GM12878 (cell line): ENCODE measurements around the gene FILIP1L. TPM values are rescaled to one million over a fixed set of nuclear protein-coding genes. Genes with fewer than 3 reads are reported as not detected.

Experiments
- ATAC-seq: fragments of 200-7000 bp; cut with Tn5 transposase; 3 replicates; pipeline ENCODE4 v1.9.1; 2020; ENCODE audit warnings: mild to moderate bottlenecking, moderate library complexity
- BruUV-seq: library from RNA; stranded (reverse); fragments of 400-500 nt; replicated peaks from 2 replicates; lab custom pipeline; 2021; lab: Mats Ljungman, UMichigan
- CTCF ChIA-PET: fragments of 300-600 bp; sonication (Branson Sonifier 250); formaldehyde crosslinking; extraction: SDS; loops from one replicate; lab custom pipeline; 2021; ENCODE audit warnings: inconsistent platforms; lab: Yijun Ruan, JAX
- POLR2A ChIA-PET: fragments of 350-600 bp; formaldehyde crosslinking; extraction: SDS; loops from one replicate; lab custom pipeline; 2021; ENCODE audit warnings: inconsistent platforms; lab: Charles Lee
- RAD21 ChIA-PET: fragments of 300-600 bp; sonication (Branson Sonifier 250); formaldehyde crosslinking; loops from one replicate; lab custom pipeline; 2023; ENCODE audit warnings: antibody characterized with exemption; ENCODE audit not compliant: unreplicated experiment; lab: Charles Lee
- SMC1A ChIA-PET: fragments of 300-600 bp; sonication (Branson Sonifier 250); formaldehyde crosslinking; loops from one replicate; lab custom pipeline; 2023; ENCODE audit not compliant: unreplicated experiment, uncharacterized antibody; lab: Charles Lee
- DNase-seq: peaks from one replicate; pipeline ENCODE4 v3.0.0-alpha.2; 2011; ENCODE audit warnings: low read depth, low spot score
- FAIRE-seq: peaks from 3 replicates; lab custom pipeline; 2011; peaks lifted over from hg19 to GRCh38; lab: Jason Lieb, UNC
- H2AFZ ChIP-seq: 2 replicates; pipeline ENCODE4 v1.6.0; 2011; ENCODE audit warnings: low read depth, low read length, control low read depth; ENCODE audit not compliant: control insufficient read depth
- H3K27ac ChIP-seq: 2 replicates; pipeline ENCODE4 v1.5.1; 2011; ENCODE audit warnings: control low read depth; ENCODE audit not compliant: control insufficient read depth, insufficient read depth
- H3K27me3 ChIP-seq, 2 experiments: replicated peaks in 1 of 2; 2 replicates each; pipeline versions ENCODE4 v1.6.0 to v1.6.1; 2011; ENCODE audit warnings: low read length in 1 of 2; ENCODE audit not compliant: control insufficient read depth in 2 of 2, insufficient read depth in 2 of 2
- H3K36me3 ChIP-seq, 2 experiments: 2 replicates each; pipeline ENCODE4 v1.5.1; 2011; ENCODE audit warnings: low read length in 1 of 2; ENCODE audit not compliant: control insufficient read depth in 2 of 2, insufficient read depth in 2 of 2
- H3K4me1 ChIP-seq: 2 replicates; pipeline ENCODE4 v1.6.1; 2011; ENCODE audit warnings: mild to moderate bottlenecking, low read length, moderate library complexity, mixed read lengths; ENCODE audit not compliant: control insufficient read depth, insufficient read depth
- H3K4me2 ChIP-seq: 2 replicates; pipeline ENCODE4 v1.6.0; 2011; ENCODE audit warnings: control low read depth; ENCODE audit not compliant: control insufficient read depth, insufficient read depth
- H3K4me3 ChIP-seq: fragments of 200-600 bp; sonication (generic); 2 replicates; pipeline ENCODE4 v1.5.1; 2016
- H3K79me2 ChIP-seq: 2 replicates; pipeline ENCODE4 v1.6.0; 2011; ENCODE audit warnings: low read length; ENCODE audit not compliant: control insufficient read depth, insufficient read depth
- H3K9ac ChIP-seq: 2 replicates; pipeline ENCODE4 v1.8.0; 2011; ENCODE audit warnings: low read length, control low read depth, mixed read lengths; ENCODE audit not compliant: control insufficient read depth, insufficient read depth
- H3K9me3 ChIP-seq: replicated peaks from 3 replicates; pipeline ENCODE4 v1.5.1; 2011; ENCODE audit warnings: mild to moderate bottlenecking, low read length; ENCODE audit not compliant: control insufficient read depth, insufficient read depth
- H4K20me1 ChIP-seq: 2 replicates; pipeline ENCODE4 v1.6.0; 2011; ENCODE audit not compliant: control insufficient read depth, insufficient read depth
- ATF3 ChIP-seq: IDR thresholded peaks from 2 replicates; pipeline ENCODE4 v1.6.1; 2011; ENCODE audit warnings: low read depth, mild to moderate bottlenecking, low read length, moderate library complexity, borderline replicate concordance; ENCODE audit errors: extremely low read depth
- BMI1 ChIP-seq: fragments of 450-650 bp; IDR thresholded peaks from 2 replicates; pipeline ENCODE4 v1.6.1; 2016; ENCODE audit warnings: mild to moderate bottlenecking, moderate library complexity, borderline replicate concordance
- CBFB ChIP-seq: IDR thresholded peaks from 2 replicates; pipeline ENCODE4 v1.6.1; 2016; ENCODE audit warnings: antibody characterized with exemption, low read depth
- CHD2 ChIP-seq: IDR thresholded peaks from 2 replicates; pipeline ENCODE4 v1.6.1; 2011; ENCODE audit warnings: low read depth, low read length, improper control_type of control experiment, borderline replicate concordance
- EP300 ChIP-seq, 2 experiments: fragments of 150-350 bp in 1 of 2; IDR thresholded peaks; 2 replicates each; pipeline ENCODE4 v1.6.1; 2011 to 2012; ENCODE audit warnings: low read depth in 2 of 2, low read length in 2 of 2, borderline replicate concordance in 1 of 2, improper control_type of control experiment in 1 of 2, inconsistent platforms in 1 of 2; ENCODE audit not compliant: control insufficient read depth in 1 of 2
- PAX8 ChIP-seq: fragments of 450-650 bp; IDR thresholded peaks from 2 replicates; pipeline ENCODE4 v1.6.1; 2017; ENCODE audit warnings: mild to moderate bottlenecking, moderate library complexity
- SIX5 ChIP-seq: IDR thresholded peaks from 2 replicates; pipeline ENCODE4 v1.6.1; 2011; ENCODE audit warnings: mild to moderate bottlenecking, low read depth, low read length, moderate library complexity; ENCODE audit not compliant: severe bottlenecking
- SREBF1 ChIP-seq: IDR thresholded peaks from 2 replicates; pipeline ENCODE4 v1.6.1; 2012; ENCODE audit warnings: mild to moderate bottlenecking, low read length
- TARDBP ChIP-seq: IDR thresholded peaks from 2 replicates; pipeline ENCODE4 v1.6.1; 2016; ENCODE audit warnings: borderline replicate concordance
- TCF7 ChIP-seq: IDR thresholded peaks from 2 replicates; pipeline ENCODE4 v1.6.1; 2014; ENCODE audit warnings: antibody characterized with exemption, borderline replicate concordance
- WRNIP1 ChIP-seq: IDR thresholded peaks from 2 replicates; pipeline ENCODE4 v1.6.1; 2011; ENCODE audit warnings: low read depth, low read length, improper control_type of control experiment, borderline replicate concordance
- YBX1 ChIP-seq: fragments of 450-650 bp; IDR thresholded peaks from 2 replicates; pipeline ENCODE4 v1.6.1; 2016; ENCODE audit warnings: antibody characterized with exemption
- WGBS: methylation state at CpG from one replicate; pipeline ENCODE4 v1.1.6; 2016; ENCODE audit warnings: low lambda C conversion rate; ENCODE audit not compliant: insufficient replicate concordance, insufficient coverage; ENCODE audit errors: missing lambda C conversion rate; 5-methylcytosine and 5-hydroxymethylcytosine counted together
- in situ Hi-C: fragments of 300-500 bp; cut with MboI; formaldehyde crosslinking; loops from 9 replicates; pipeline ENCODE4 v1.14.3; 2018; ENCODE audit warnings: mixed read lengths
- intact Hi-C: fragments of 100-400 bp; cut with micrococcal nuclease; formaldehyde crosslinking; loops from one replicate; pipeline ENCODE4 v1.14.2; 2022; ENCODE audit not compliant: unreplicated experiment
- polyA plus RNA-seq, 11 experiments: library from polyadenylated mRNA; depleted of rRNA in 4 of 11; unstranded in 6 of 11; stranded (reverse) in 5 of 11; fragments of >200 nt; fragmentation: Nextera tagmentation in 4 of 11; fragmentation: Illumina TruSeq in 1 of 11; extraction: Ambion mirVana in 4 of 11; extraction: Trizol in 1 of 11; gene quantifications; 1 replicate in 1 of 11; 2 replicates in 10 of 11; pipeline versions ENCODE4 v1.2.1 to v1.2.3, GENCODE V29; 2011 to 2016; ENCODE audit warnings: inconsistent platforms in 2 of 11, missing spikeins in 2 of 11, low read depth in 1 of 11
- total RNA-seq, 4 experiments: library from RNA; depleted of rRNA in 3 of 4; stranded (reverse); fragments of >200 nt in 3 of 4; fragmentation: Illumina TruSeq in 1 of 4; extraction: Trizol in 1 of 4; gene quantifications; 2 replicates each; pipeline versions ENCODE4 v1.2.1 to v1.2.3, GENCODE V29; 2013 to 2021
- TF ChIP-seq, protein P1 (sequence below): fragments of 450-650 bp; IDR thresholded peaks from 2 replicates; pipeline ENCODE4 v1.6.1; 2014; ENCODE audit warnings: mild to moderate bottlenecking
- TF ChIP-seq, protein P2 (sequence below): fragments of 450-650 bp; IDR thresholded peaks from 2 replicates; pipeline ENCODE4 v1.6.1; 2017; ENCODE audit warnings: mild to moderate bottlenecking, moderate library complexity

The FILIP1L gene
- total and polyA plus RNA-seq, 10 of the 15 experiments (the other 5 are each of a cell fraction or from before 2014, with no cell fraction given) = 0.24 to 6.1 (median 3.5) TPM

- ChIA-PET SMC1A (no interaction called here), CTCF (interaction anchor here (2.3 kb wide), 1 partner anchor 17 kb away, joined by 15 read pairs; no protein-coding TSS in a partner anchor), RAD21 (no interaction called here), POLR2A (no interaction called here)
- TF ChIP-seq CBFB (no peak), PAX8 (no peak), SREBF1 (no peak), EP300 (IDR thresholded peaks at IDR 0.05; ENCODE audit: borderline replicate concordance in 1 of 2, control insufficient read depth in 1 of 2, low read depth in 2 of 2, low read length in 2 of 2) (no peak), WRNIP1 (no peak), TCF7 (no peak), CHD2 (no peak), TARDBP (no peak), YBX1 (no peak), SIX5 (no peak), ATF3 (no peak), BMI1 (no peak)
- TF ChIP-seq, protein P1, sequence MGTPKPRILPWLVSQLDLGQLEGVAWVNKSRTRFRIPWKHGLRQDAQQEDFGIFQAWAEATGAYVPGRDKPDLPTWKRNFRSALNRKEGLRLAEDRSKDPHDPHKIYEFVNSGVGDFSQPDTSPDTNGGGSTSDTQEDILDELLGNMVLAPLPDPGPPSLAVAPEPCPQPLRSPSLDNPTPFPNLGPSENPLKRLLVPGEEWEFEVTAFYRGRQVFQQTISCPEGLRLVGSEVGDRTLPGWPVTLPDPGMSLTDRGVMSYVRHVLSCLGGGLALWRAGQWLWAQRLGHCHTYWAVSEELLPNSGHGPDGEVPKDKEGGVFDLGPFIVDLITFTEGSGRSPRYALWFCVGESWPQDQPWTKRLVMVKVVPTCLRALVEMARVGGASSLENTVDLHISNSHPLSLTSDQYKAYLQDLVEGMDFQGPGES = no peak
- TF ChIP-seq, protein P2, sequence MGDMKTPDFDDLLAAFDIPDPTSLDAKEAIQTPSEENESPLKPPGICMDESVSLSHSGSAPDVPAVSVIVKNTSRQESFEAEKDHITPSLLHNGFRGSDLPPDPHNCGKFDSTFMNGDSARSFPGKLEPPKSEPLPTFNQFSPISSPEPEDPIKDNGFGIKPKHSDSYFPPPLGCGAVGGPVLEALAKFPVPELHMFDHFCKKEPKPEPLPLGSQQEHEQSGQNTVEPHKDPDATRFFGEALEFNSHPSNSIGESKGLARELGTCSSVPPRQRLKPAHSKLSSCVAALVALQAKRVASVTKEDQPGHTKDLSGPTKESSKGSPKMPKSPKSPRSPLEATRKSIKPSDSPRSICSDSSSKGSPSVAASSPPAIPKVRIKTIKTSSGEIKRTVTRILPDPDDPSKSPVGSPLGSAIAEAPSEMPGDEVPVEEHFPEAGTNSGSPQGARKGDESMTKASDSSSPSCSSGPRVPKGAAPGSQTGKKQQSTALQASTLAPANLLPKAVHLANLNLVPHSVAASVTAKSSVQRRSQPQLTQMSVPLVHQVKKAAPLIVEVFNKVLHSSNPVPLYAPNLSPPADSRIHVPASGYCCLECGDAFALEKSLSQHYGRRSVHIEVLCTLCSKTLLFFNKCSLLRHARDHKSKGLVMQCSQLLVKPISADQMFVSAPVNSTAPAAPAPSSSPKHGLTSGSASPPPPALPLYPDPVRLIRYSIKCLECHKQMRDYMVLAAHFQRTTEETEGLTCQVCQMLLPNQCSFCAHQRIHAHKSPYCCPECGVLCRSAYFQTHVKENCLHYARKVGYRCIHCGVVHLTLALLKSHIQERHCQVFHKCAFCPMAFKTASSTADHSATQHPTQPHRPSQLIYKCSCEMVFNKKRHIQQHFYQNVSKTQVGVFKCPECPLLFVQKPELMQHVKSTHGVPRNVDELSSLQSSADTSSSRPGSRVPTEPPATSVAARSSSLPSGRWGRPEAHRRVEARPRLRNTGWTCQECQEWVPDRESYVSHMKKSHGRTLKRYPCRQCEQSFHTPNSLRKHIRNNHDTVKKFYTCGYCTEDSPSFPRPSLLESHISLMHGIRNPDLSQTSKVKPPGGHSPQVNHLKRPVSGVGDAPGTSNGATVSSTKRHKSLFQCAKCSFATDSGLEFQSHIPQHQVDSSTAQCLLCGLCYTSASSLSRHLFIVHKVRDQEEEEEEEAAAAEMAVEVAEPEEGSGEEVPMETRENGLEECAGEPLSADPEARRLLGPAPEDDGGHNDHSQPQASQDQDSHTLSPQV = no peak
- no peak overlapping the region for H3K9ac ChIP-seq
- no peak overlapping the region for H3K4me3 ChIP-seq
- 97% methylated on average over 6 of the region's 6 CpGs for WGBS
- ATAC-seq = no peak
- no peak overlapping the region for H2AFZ ChIP-seq
- no peak overlapping the region for H3K27ac ChIP-seq
- H4K20me1 ChIP-seq = no peaks in the 10 kb centered on the region
- intact Hi-C loops = no loop called here
- FAIRE-seq = no peak
- no peaks in the 10 kb centered on the region for H3K36me3 ChIP-seq
- no peak for DNase-seq
- peaks cover 8% of the 10 kb centered on the region for H3K79me2 ChIP-seq
- BruUV-seq = no TSS peak
- in situ Hi-C loops = no loop called here
- H3K4me2 ChIP-seq = no peak overlapping the region
- H3K9me3 ChIP-seq = no peaks in the 10 kb centered on the region; the same call in 2 of the 3 replicates
- H3K27me3 ChIP-seq = no peaks in the 10 kb centered on the region
- peaks cover 11% of the 10 kb centered on the region; the same call in 1 of the 2 replicates for H3K4me1 ChIP-seq
Observed at GRCh38 chr3:99848433-99848832, 265.9 kb downstream of the FILIP1L start.
